T-cell (primary cell): ENCODE results near the gene APOBEC3F. TPM values are rescaled to one million over a fixed set of nuclear protein-coding genes. Genes with fewer than 3 reads are reported as not detected.
"Not testable (repeated sequence)": the region's sequence is repeated elsewhere in the genome, so short reads cannot be mapped to it uniquely, and the experiment has no call there.

Experiments used
- ATAC-seq, 4 experiments: fragments of 200-7000 bp in 3 of 4; fragments of 150-1000 bp in 1 of 4; cut with Tn5 transposase; replicated peaks in 1 of 4; 1 replicate in 3 of 4; 2 replicates in 1 of 4; pipeline ENCODE4 v1.10.0; 2021; ENCODE audit warnings: moderate library complexity in 3 of 4, mild to moderate bottlenecking in 2 of 4, moderate number of reproducible peaks in 1 of 4
- CTCF ChIA-PET, 2 donors: fragments of 300-600 bp; sonication (Branson Sonifier 250); formaldehyde crosslinking; loops; one replicate each; lab custom pipeline; 2022; ENCODE audit warnings: antibody characterized with exemption in 2 of 2; lab: Charles Lee
- POLR2A ChIA-PET, 2 donors: fragments of 300-600 bp; sonication (Branson Sonifier 250); formaldehyde crosslinking; loops; one replicate each; lab custom pipeline; 2022; ENCODE audit warnings: antibody characterized with exemption in 2 of 2; lab: Charles Lee
- DNase-seq, 35 experiments: peaks; one replicate each; pipeline versions ENCODE4 v3.0.0 to v3.0.0-alpha.2; 2013 to 2023
- H3K27ac ChIP-seq: one replicate; pipeline ENCODE4 v1.5.1; 2013; ENCODE audit warnings: low read length
- H3K27me3 ChIP-seq, 2 experiments: replicated peaks in 1 of 2; 1 replicate in 1 of 2; 2 replicates in 1 of 2; pipeline versions ENCODE4 v1.6.1 to v1.7.0; 2013; ENCODE audit warnings: low read length in 1 of 2, mixed read lengths in 1 of 2; ENCODE audit not compliant: control insufficient read depth in 2 of 2, insufficient read depth in 2 of 2; ENCODE audit errors: extremely low read depth in 1 of 2
- H3K36me3 ChIP-seq, 2 donors: 1 replicate in 1 of 2; 2 replicates in 1 of 2; pipeline versions ENCODE4 v1.6.1 to v1.7.0; 2013; ENCODE audit warnings: low read length in 1 of 2; ENCODE audit not compliant: control insufficient read depth in 2 of 2, insufficient read depth in 1 of 2; ENCODE audit errors: extremely low read depth in 1 of 2
- H3K4me1 ChIP-seq, 2 experiments: 1 replicate in 1 of 2; 2 replicates in 1 of 2; pipeline versions ENCODE4 v1.6.1 to v1.7.0; 2013; ENCODE audit warnings: low read length in 2 of 2, mixed read lengths in 1 of 2; ENCODE audit not compliant: insufficient read depth in 2 of 2, control insufficient read depth in 1 of 2; ENCODE audit errors: extremely low read depth in 1 of 2
- H3K4me3 ChIP-seq, 2 donors: 1 replicate in 1 of 2; 2 replicates in 1 of 2; pipeline versions ENCODE4 v1.5.1 to v1.7.0; 2013; ENCODE audit warnings: mild to moderate bottlenecking in 2 of 2, low read length in 1 of 2, moderate library complexity in 1 of 2; ENCODE audit not compliant: control insufficient read depth in 1 of 2; ENCODE audit errors: extremely low read depth in 1 of 2
- H3K9me3 ChIP-seq: 2 replicates; pipeline ENCODE4 v1.7.0; 2013
- H3K27ac Mint-ChIP-seq, 2 donors: one replicate each; pipeline ENCODE4 v1.8.0; 2020 to 2021; ENCODE audit warnings: mild to moderate bottlenecking in 2 of 2, mixed read lengths in 2 of 2
- H3K27me3 Mint-ChIP-seq, 2 donors: one replicate each; pipeline ENCODE4 v1.8.0; 2021 to 2022; ENCODE audit warnings: mixed read lengths in 2 of 2
- H3K36me3 Mint-ChIP-seq: one replicate; pipeline ENCODE4 v1.8.0; 2021; ENCODE audit warnings: mixed read lengths
- H3K4me1 Mint-ChIP-seq, 3 donors: one replicate each; pipeline ENCODE4 v1.8.0; 2020 to 2022; ENCODE audit warnings: mixed read lengths in 3 of 3, mild to moderate bottlenecking in 1 of 3
- H3K4me3 Mint-ChIP-seq, 3 donors: one replicate each; pipeline ENCODE4 v1.8.0; 2020 to 2022; ENCODE audit warnings: mild to moderate bottlenecking in 3 of 3, mixed read lengths in 3 of 3, moderate library complexity in 3 of 3
- H3K9me3 Mint-ChIP-seq, 3 donors: one replicate each; pipeline ENCODE4 v1.8.0; 2020 to 2022; ENCODE audit warnings: mixed read lengths in 3 of 3
- whole genome bisulfite sequencing: methylation state at CpG from one replicate; pipeline ENCODE4 v1.1.5; 2013; ENCODE audit warnings: missing lambda C conversion rate; ENCODE audit not compliant: insufficient coverage; 5-methylcytosine and 5-hydroxymethylcytosine counted together
- total RNA-seq, 35 experiments: library from RNA in 6 of 35; stranded (reverse) in 6 of 35; fragments of 120-200 nt in 1 of 35; gene quantifications; one replicate each; pipeline versions ENCODE4 v1.2.1 to v1.2.4 and lab custom pipeline; 2013 to 2026

APOBEC3F gene
- total RNA-seq, 5 donors from 2014 or later (not counting 1 experiment from before 2014, with no cell fraction given): 14.3 to 29.1 (median 18.5) TPM

- whole genome bisulfite sequencing: 21% methylated on average over 5 of the region's 6 CpGs
- H3K27me3 Mint-ChIP-seq, H3K36me3 Mint-ChIP-seq, H3K9me3 ChIP-seq, H3K9me3 Mint-ChIP-seq, POLR2A ChIA-PET, H3K27me3 ChIP-seq, DNase-seq: not testable (repeated sequence)
- peaks cover 4 to 13% of the 10 kb centered on the region in 2 donors for H3K36me3 ChIP-seq
- peak in 1 of 4 experiments; percentile 7 for ATAC-seq
- H3K4me1 Mint-ChIP-seq: peaks cover 36 to 53% (median 42%) of the 10 kb centered on the region in 3 donors
- peak overlapping the region; percentile 85 for H3K27ac ChIP-seq
- H3K27ac Mint-ChIP-seq: peak overlapping the region; percentile 98 to 99
- CTCF ChIA-PET: interaction anchor here in 1 of 2 donors (0.6 to 1.1 kb wide), 3 partner anchors 128 to 1815 kb away, joined by 3 to 7 read pairs (median 3); partner anchors contain the start of gene PDGFB
- H3K4me3 Mint-ChIP-seq: peak overlapping the region; percentile 93 to 95 (median 94)
- H3K4me1 ChIP-seq: peaks cover 3 to 42% of the 10 kb centered on the region in 2 experiments
- H3K4me3 ChIP-seq: peak overlapping the region; percentile 55 to 64
These were observed 25.9 kb upstream of the APOBEC3F start for GRCh38 chr22:39014723-39015121.

DNA sequence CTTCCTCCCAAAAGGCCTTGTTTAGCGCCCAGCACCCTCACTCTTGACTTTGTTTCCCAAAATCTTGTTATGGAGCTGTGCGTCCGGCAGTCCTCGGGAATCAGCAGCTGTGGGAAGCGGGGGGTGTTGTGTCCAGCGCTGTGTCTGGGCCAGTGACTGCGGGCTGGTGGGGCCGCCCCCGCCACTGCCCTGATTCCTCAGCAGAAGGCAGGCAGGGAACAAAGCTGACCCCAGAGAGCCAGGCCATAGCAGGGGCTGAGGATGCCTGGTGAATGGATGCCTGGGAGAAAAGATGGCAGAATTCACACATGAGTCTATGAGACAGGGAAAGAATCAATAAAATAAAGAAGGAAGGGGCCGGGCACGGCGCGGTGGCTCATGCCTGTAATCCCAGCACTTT lies 24.1 kb upstream of the APOBEC3F start:
- H3K4me3 ChIP-seq: no peak overlapping the region
- Mint-ChIP-seq H3K9me3 (no peaks in the 10 kb centered on the region), H3K4me3 (peak overlapping the region in 2 of 3 donors; percentile 39 to 95), H3K27ac (peak overlapping the region; percentile 48 to 57), H3K36me3 (peaks cover 7% of the 10 kb centered on the region), H3K4me1 (peaks cover 46 to 63% (median 57%) of the 10 kb centered on the region in 3 donors), H3K27me3 (no peaks in the 10 kb centered on the region)
- H3K36me3 ChIP-seq: peaks cover 4 to 13% of the 10 kb centered on the region in 2 donors
- POLR2A ChIA-PET: no interaction called here
- ATAC-seq: no peak
- DNase-seq: no peak
- no peaks in the 10 kb centered on the region for H3K27me3 ChIP-seq
- no peak overlapping the region for H3K27ac ChIP-seq
- H3K9me3 ChIP-seq: no peaks in the 10 kb centered on the region
- whole genome bisulfite sequencing: 98% methylated on average over 9 of the region's 13 CpGs
- CTCF ChIA-PET: no interaction called here
- peaks cover 11 to 56% of the 10 kb centered on the region in 2 experiments for H3K4me1 ChIP-seq

- CTCF ChIA-PET: no interaction called here
- no peak overlapping the region for H3K27ac ChIP-seq
These were observed 22.9 kb upstream of the APOBEC3F start for GRCh38 chr22:39017596-39018365.

DNA sequence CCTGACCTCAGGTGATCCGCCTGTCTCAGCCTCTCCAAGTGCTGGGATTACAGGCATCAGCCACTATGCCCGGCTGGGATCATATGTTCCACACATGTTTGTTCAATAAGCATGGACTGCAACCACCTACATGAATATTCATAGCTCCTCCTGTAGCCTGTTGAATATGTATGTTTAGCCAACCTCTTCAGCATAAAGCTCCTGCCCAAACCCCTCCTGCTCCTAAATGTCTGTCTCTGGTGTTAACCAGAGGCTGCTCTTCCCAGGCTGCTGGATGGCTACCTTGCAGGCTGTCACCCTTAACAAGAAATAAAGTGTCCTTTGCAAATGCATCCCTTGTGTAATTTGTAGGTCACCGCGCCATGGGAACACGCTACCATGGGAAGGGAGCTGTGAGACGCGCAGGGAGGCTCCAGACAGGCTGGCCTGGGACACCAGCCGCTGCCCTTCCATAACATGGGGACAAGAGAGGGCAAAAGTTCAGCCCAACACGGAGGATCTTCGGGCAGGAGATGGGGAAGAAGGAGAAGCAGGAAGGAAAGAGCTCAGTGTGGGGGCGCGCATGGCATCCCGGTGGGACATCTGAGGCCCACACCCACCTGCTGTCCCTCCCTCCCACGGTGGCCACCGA lies 20.5 kb upstream of the APOBEC3F start:
- CTCF ChIA-PET: interaction anchor here in 1 of 2 donors (0.5 to 0.7 kb wide), 2 partner anchors 35 to 56 kb away, joined by 5 to 7 read pairs; no protein-coding TSS in a partner anchor
- H3K9me3 ChIP-seq, ATAC-seq, H3K9me3 Mint-ChIP-seq, H3K27me3 Mint-ChIP-seq, POLR2A ChIA-PET, H3K27me3 ChIP-seq: not testable (repeated sequence)
- H3K36me3 ChIP-seq: peaks cover 4 to 25% of the 10 kb centered on the region in 2 donors
- H3K36me3 Mint-ChIP-seq: peaks cover 18% of the 10 kb centered on the region
- H3K4me3 ChIP-seq: peak overlapping the region in 1 of 2 donors; percentile 23
- H3K27ac Mint-ChIP-seq: peak overlapping the region; percentile 96 to 98
- peak overlapping the region; percentile 57 to 92 (median 80) for H3K4me3 Mint-ChIP-seq
- peak overlapping the region; percentile 52 for H3K27ac ChIP-seq
- peak in 1 of 35 experiments; percentile 33 for DNase-seq
- H3K4me1 Mint-ChIP-seq: peaks cover 45 to 63% (median 62%) of the 10 kb centered on the region in 3 donors
- peaks cover 17 to 71% of the 10 kb centered on the region in 2 experiments for H3K4me1 ChIP-seq
- 88% methylated on average over 6 of the region's 15 CpGs for WGBS

More at GRCh38 chr22:39017596-39018365, 22.9 kb upstream of the APOBEC3F start:
- H3K9me3 Mint-ChIP-seq: no peaks in the 10 kb centered on the region
- WGBS: 96% methylated on average over 8 of the region's 18 CpGs
- H3K4me3 ChIP-seq: no peak overlapping the region
- H3K27ac Mint-ChIP-seq: peak overlapping the region; percentile 72 to 80
- H3K36me3 Mint-ChIP-seq: peaks cover 7% of the 10 kb centered on the region
- POLR2A ChIA-PET: no interaction called here
- no peaks in the 10 kb centered on the region for H3K27me3 ChIP-seq
- no peaks in the 10 kb centered on the region for H3K27me3 Mint-ChIP-seq
- peaks cover 4 to 13% of the 10 kb centered on the region in 2 donors for H3K36me3 ChIP-seq
- H3K9me3 ChIP-seq: no peaks in the 10 kb centered on the region
- peak overlapping the region in 2 of 3 donors; percentile 21 to 54 for H3K4me3 Mint-ChIP-seq
- DNase-seq (no peak), ATAC-seq (no peak)
- peaks cover 46 to 66% (median 62%) of the 10 kb centered on the region in 3 donors for H3K4me1 Mint-ChIP-seq
- H3K4me1 ChIP-seq: peaks cover 20 to 64% of the 10 kb centered on the region in 2 experiments

DNA sequence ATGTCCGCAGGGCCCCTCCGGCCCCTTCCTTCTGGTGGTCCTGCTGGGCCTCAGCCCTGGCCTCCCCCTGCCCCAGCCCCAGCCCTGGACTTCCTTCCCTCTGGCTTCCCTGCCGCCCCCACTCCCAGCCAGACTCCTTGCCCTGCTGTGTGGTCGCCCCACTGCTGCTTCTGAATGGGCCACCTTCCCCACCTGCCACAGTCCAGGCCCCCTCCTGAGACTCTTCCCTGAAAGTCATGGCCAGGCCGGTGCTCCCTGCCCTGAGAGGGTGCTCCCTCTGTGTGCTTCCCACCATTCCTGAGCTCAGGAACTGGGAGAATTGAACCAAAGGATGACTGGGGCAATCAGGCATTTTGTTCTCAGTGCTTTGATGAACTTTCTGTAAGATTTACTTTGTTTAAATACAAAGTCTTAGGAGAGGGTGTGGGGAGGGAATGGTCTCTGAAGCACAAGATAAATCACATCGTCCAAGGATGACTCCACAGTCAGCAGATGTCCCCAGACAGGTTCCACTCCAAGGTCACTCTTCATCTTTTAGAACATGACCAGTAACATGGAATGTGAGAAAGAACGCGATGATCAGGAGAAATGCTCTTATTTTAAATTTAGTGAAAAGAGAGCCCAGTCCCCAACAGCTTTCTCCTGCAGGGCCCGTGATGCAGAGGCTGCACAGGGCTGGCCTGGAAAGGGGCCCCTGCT lies 19.0 kb upstream of the APOBEC3F start:
- peak overlapping the region; percentile 72 to 86 for H3K4me3 ChIP-seq
- H3K4me1 Mint-ChIP-seq: peaks cover 52 to 66% (median 65%) of the 10 kb centered on the region in 3 donors
- peak overlapping the region; percentile 87 to 92 (median 91) for H3K4me3 Mint-ChIP-seq
- H3K9me3 ChIP-seq: no peaks in the 10 kb centered on the region
- 0% methylated on average over 5 of the region's 9 CpGs for WGBS
- ATAC-seq: no peak
- H3K4me1 ChIP-seq: peaks cover 20 to 68% of the 10 kb centered on the region in 2 experiments
- H3K36me3 ChIP-seq: peaks cover 4 to 27% of the 10 kb centered on the region in 2 donors
- peak overlapping the region; percentile 96 to 98 for H3K27ac Mint-ChIP-seq
- peaks cover 20% of the 10 kb centered on the region for H3K36me3 Mint-ChIP-seq
- CTCF ChIA-PET: interaction anchor here in 1 of 2 donors (0.6 kb wide), 1 partner anchor 131 kb away, joined by 3 read pairs; no protein-coding TSS in a partner anchor
- DNase-seq: no peak
- no peaks in the 10 kb centered on the region for H3K9me3 Mint-ChIP-seq
- H3K27ac ChIP-seq: peak overlapping the region; percentile 79
- no peaks in the 10 kb centered on the region for H3K27me3 Mint-ChIP-seq
- no peaks in the 10 kb centered on the region for H3K27me3 ChIP-seq
- POLR2A ChIA-PET: interaction anchor here (0.6 kb wide), 7 partner anchors 9 to 1836 kb away, joined by 3 to 7 read pairs (median 4); partner anchors contain the start of gene APOBEC3G (in 1 of the 2)
